ENCODE results near the gene GADD45GIP1.

The GADD45GIP1 gene

DNA sequence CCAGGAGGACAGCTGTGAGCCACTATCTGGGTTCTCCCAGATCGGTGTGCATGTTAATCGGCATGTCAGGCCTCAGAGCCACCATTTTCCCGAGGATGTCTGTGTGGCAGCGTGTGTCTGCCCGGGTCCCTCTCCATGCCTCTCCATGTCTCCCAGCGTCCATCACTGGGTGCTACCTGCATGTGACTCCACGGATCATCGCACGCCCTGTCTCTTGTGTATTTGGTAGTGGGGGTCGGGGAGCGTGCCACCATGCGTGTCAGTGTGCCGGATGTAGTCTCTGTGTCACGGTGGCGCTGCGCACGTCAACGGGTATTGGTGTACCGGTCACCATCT lies 44.1 kb upstream of the GADD45GIP1 start:
- TF ChIP-seq CTCF (IDR thresholded peaks at IDR 0.05): no peak

- no peak for TF ChIP-seq CTCF (IDR thresholded peaks at IDR 0.05)
These were observed 41.2 kb upstream of the GADD45GIP1 start for GRCh38 chr19:12997967-12998940.

DNA sequence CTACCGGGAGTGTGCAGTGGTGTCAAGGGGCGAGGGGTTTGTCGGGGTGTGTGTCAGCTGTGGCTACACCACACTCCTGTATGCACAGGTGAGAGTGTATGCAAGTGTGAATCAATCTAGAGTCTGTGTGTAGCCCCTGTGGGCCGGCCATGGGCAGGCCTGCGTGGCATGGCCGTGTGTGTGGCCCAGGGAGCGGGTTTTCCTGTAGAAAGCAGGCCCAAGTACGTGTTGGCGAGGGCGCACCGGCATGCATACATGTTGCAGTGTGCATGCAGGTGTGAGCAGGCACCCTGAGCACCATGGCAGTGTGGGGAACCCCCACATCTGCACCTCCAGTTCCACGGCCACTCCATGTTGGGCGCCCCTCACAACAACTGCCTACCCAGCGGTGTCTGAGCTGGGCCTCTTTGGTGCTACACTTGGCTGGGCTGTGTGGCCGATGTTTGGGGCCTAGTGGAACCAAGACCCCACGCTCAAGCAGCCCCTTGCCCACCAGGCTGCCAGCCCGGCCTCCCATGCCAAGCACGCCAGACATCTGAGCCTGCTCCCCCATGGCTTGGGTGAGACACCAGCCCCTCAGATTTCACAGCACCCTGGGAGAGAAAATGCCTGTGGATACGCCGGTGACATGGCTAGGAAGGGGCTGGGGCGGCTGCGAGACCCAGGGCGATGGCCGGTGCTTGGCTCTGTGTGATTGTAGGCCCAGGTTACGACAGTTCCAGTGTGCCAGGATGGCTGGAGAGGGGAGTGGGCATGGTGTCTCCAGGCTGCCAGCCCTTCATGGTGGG lies 40.4 kb upstream of the GADD45GIP1 start:
- no peak for TF ChIP-seq CTCF (IDR thresholded peaks at IDR 0.05)

DNA sequence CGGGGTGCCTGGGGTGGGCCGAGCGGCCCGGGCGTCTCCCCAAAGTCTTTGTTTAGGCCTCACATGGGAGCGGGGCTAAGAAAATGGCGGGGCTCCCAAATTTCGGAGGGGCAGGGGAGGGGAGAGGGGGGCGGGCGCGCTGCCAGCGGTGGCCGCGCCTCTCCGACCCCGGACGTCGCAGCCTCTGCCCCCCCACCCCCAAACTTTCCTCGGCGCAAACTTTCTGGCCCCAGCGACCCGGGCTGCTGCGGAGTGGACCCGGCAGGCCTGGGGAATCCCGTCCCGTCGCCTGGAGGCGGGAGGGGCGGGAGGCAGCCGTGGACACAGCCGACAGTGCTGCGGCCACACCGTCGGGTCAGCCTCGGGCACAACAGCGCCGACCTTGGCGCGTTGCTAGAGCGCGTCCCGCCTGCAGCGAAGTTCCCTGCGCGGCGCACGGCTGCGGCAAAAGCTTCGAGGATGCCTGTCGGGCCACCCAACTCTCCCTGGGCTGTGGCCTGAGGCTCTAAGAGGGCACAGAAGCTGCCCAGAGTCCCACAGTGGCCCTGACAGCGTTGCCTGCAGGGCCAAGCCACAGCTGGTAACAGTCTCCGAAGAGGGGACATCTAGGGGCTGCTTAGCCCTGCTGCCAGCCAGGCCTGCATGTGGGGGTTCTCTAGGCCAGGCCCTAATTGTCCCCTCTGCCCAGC lies 39.5 kb upstream of the GADD45GIP1 start:
- peak; percentile 16; the same call in 1 of the 2 replicates for TF ChIP-seq CTCF (IDR thresholded peaks at IDR 0.05)

GRCh38 chr19:12995596-12996405 lies 38.8 kb upstream of the GADD45GIP1 start:
- TF ChIP-seq CTCF (IDR thresholded peaks at IDR 0.05): no peak

DNA sequence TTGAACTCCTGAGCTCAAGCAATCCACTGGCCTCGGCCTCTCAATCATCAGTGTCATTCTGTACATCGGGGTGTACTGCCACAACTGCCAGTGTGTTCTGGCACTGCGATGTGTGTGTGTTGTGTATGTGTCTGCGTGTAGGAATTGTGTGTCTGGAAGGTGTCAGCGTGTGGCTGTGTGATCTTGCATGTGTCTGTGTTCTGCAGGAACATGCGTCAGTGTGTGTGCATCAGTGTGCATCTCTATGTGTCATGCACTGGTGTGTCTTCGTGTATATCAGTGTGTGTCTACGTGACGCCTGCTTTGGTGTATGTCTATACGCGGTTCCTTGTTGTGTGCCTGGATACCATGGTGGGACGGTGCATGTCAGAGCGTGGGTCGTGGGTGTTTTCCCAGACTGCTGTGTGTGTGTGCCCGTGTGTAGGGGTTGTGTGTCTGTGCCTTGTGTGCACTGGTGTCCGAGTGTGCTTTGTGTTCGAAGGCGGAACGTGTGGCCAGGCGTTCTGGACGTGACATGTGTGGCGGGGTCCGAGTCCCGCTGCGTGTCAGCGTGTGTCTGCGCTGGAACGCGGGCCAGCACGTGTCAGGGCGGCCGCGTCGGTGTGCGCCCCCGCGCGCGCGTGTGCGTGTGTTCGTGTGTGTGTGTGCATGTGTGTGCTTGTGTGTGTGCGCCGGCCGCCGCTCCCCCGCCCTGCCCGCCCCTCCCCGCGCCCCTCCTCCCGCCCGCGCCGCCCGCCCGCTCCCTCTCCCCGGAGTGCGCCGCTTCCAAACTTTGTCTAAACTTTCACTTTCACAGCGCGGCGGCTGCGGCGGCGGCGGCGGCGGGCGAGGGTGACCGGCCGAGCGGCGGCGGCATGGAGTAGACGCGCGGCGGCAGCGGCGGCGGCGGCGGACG lies 37.9 kb upstream of the GADD45GIP1 start, which contains the start of gene NFIX:
Gene NFIX, plus strand, starts transcription at position 775 of the 895 bp plus-strand sequence. CDS start 363 bp downstream, outside the sequence.
- no peak for TF ChIP-seq CTCF (IDR thresholded peaks at IDR 0.05)

Data from LNCAP (cell line).